Upper lobe of left lung (tissue), 6 donors: ENCODE results near the gene SETBP1. TPM values are rescaled to one million over a fixed set of nuclear protein-coding genes. Genes with fewer than 3 reads are reported as not detected.

Experiments used
- ATAC-seq, 2 donors: fragments of 200-7000 bp; cut with Tn5 transposase; one replicate each; pipeline ENCODE4 v1.9.1; 2022; ENCODE audit warnings: mild to moderate bottlenecking in 2 of 2, moderate library complexity in 2 of 2; ENCODE audit not compliant: low FRiP score in 2 of 2
- DNase-seq, 2 donors: peaks; one replicate each; pipeline ENCODE4 v3.0.0-alpha.2; 2019 to 2020
- H3K27ac ChIP-seq, 4 donors: fragments of 200-600 bp; sonication (generic); one replicate each; pipeline ENCODE4 v1.5.1; 2016 to 2019
- H3K27me3 ChIP-seq, 4 donors: fragments of 200-600 bp; sonication (generic); one replicate each; pipeline ENCODE4 v1.5.1; 2017 to 2019
- H3K36me3 ChIP-seq, 4 donors: fragments of 200-600 bp; sonication (generic); one replicate each; pipeline ENCODE4 v1.5.1; 2016 to 2019
- H3K4me1 ChIP-seq, 4 donors: fragments of 200-600 bp; sonication (generic); one replicate each; pipeline ENCODE4 v1.5.1; 2018 to 2019
- H3K4me3 ChIP-seq, 4 donors: fragments of 200-600 bp; sonication (generic); one replicate each; pipeline ENCODE4 v1.5.1; 2017 to 2019; ENCODE audit warnings: mild to moderate bottlenecking in 2 of 4, moderate library complexity in 1 of 4
- H3K9me3 ChIP-seq, 4 donors: fragments of 200-600 bp; sonication (generic); one replicate each; pipeline ENCODE4 v1.5.1; 2018 to 2019
- POLR2A ChIP-seq, 4 donors: fragments of 450-650 bp; IDR thresholded peaks; one replicate each; pipeline ENCODE4 v1.5.1; 2016 to 2017; ENCODE audit warnings: antibody characterized with exemption in 4 of 4, mild to moderate bottlenecking in 2 of 4
- POLR2AphosphoS5 ChIP-seq, 2 donors: sonication (generic); formaldehyde crosslinking; IDR thresholded peaks; one replicate each; pipeline ENCODE4 v1.5.1; 2017; ENCODE audit warnings: antibody characterized with exemption in 2 of 2
- WGBS, 2 donors: methylation state at CpG; one replicate each; pipeline ENCODE4 v1.1.5; 2017 to 2018; 5-methylcytosine and 5-hydroxymethylcytosine counted together
- small RNA-seq, 4 donors: library from RNA; depleted of rRNA; stranded (forward); fragments of <200 nt; gene quantifications; one replicate each; pipeline ENCODE3, GENCODE V24; 2016
- total RNA-seq, 6 donors: library from RNA; depleted of rRNA in 4 of 6; stranded (reverse); fragments of >200 nt in 4 of 6; gene quantifications; one replicate each; pipeline versions ENCODE4 v1.1.0 to v1.2.1, GENCODE V29; 2016 to 2021
- donor health status: DM: no; HTN: no; CAD: no; lungs with moderate emphysema.
- donor health status: DM: no; HTN: yes; CAD: no; lungs with severe emphysema.

Gene SETBP1
- total RNA-seq, 6 donors from 2014 or later, result 11.7 to 38.8 (median 16.6) TPM

DNA sequence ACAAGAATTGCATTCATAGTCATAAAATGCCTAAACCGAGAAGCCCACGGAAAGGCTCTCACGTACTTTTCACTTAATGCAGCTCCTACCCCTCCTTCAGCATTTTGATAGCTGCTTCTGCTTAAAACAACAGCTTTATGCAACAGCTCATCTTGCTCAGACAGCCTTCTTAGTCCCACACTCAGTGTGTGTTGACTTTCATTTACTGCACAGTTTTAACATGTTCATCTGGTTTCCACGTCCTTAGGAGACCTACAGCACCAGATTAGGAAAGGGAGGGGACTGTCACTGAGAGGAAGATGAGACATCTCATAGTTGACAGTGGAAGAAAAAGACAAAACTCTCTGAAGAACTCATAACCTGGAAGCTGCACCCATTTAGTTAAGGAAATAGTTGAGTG, 435.4 kb downstream of the SETBP1 start:
- H3K27ac ChIP-seq, result no peak overlapping the region
- WGBS, 2 donors, result 79 to 87% methylated on average over 4 of the region's 4 CpGs
- H3K36me3 ChIP-seq, result no peaks in the 10 kb centered on the region

More for the DNA sequence above, 435.4 kb downstream of the SETBP1 start:
- H3K4me3 ChIP-seq, result no peak overlapping the region
- no peaks in the 10 kb centered on the region for H3K9me3 ChIP-seq
- no peak for DNase-seq
- TF ChIP-seq POLR2AphosphoS5 (IDR thresholded peaks at IDR 0.05), result no peak
- TF ChIP-seq POLR2A (IDR thresholded peaks at IDR 0.05), result no peak
- ATAC-seq, result no peak
- H3K27me3 ChIP-seq, result no peaks in the 10 kb centered on the region
- no peaks in the 10 kb centered on the region for H3K4me1 ChIP-seq

Small RNA genes within 50 kb of the gene (small RNA-seq; reads per million reads assigned to genes)
- gene MIR4319, result 0 reads per million in 4 donors
